Measurements from ENCODE around the gene PAM.
"Not testable (repeated sequence)": the region's sequence is repeated elsewhere in the genome, so short reads cannot be mapped to it uniquely, and the experiment has no call there.

The PAM gene

GRCh38 chr5:103034662-103035392, 279.7 kb downstream of the PAM start:
- H3K9me3 ChIP-seq, result no peaks in the 10 kb centered on the region
- in situ Hi-C loops (cut with MboI; ENCODE audit: low sequenced_read_pairs), result loop anchor here (25.0 kb wide), 1 partner anchor 498 kb away; no protein-coding TSS in a partner anchor

GRCh38 chr5:103035701-103036100, 280.6 kb downstream of the PAM start:
- H3K4me1 ChIP-seq, result no peaks in the 10 kb centered on the region
- DNase-seq (ENCODE audit: low spot score in 2 of 2), result no peak
- in situ Hi-C loops (cut with MboI; ENCODE audit: low sequenced_read_pairs), result loop anchor here (25.0 kb wide), 1 partner anchor 498 kb away; no protein-coding TSS in a partner anchor
- H3K9me3 ChIP-seq, result no peaks in the 10 kb centered on the region
- no peak overlapping the region for H3K4me3 ChIP-seq
- H3K36me3 ChIP-seq (replicated peaks), result no peaks in the 10 kb centered on the region
- H3K27me3 ChIP-seq (ENCODE audit: low read depth), result no peaks in the 10 kb centered on the region

More at GRCh38 chr5:103034662-103035392, 279.7 kb downstream of the PAM start:
- Histone ChIP-seq H3K4me3 (no peak overlapping the region), H3K4me1 (no peaks in the 10 kb centered on the region), H3K36me3 (replicated peaks) (no peaks in the 10 kb centered on the region), H3K27me3 (ENCODE audit: low read depth) (no peaks in the 10 kb centered on the region)
- DNase-seq (ENCODE audit: low spot score in 2 of 2), result no peak

GRCh38 chr5:103036601-103037000, 281.5 kb downstream of the PAM start:
- H3K36me3 ChIP-seq (replicated peaks), result no peaks in the 10 kb centered on the region
- no peaks in the 10 kb centered on the region for H3K27me3 ChIP-seq (ENCODE audit: low read depth)
- in situ Hi-C loops (cut with MboI; ENCODE audit: low sequenced_read_pairs), result loop anchor here (25.0 kb wide), 1 partner anchor 499 kb away; no protein-coding TSS in a partner anchor
- no peak for DNase-seq (ENCODE audit: low spot score in 2 of 2)
- no peaks in the 10 kb centered on the region for H3K4me1 ChIP-seq
- no peak overlapping the region for H3K4me3 ChIP-seq
- no peaks in the 10 kb centered on the region for H3K9me3 ChIP-seq

GRCh38 chr5:103037673-103038455, 282.8 kb downstream of the PAM start:
- no peak overlapping the region for H3K4me3 ChIP-seq
- in situ Hi-C loops (cut with MboI; ENCODE audit: low sequenced_read_pairs), result loop anchor here (25.0 kb wide), 1 partner anchor 501 kb away; no protein-coding TSS in a partner anchor
- H3K9me3 ChIP-seq, result no peaks in the 10 kb centered on the region
- H3K27me3 ChIP-seq (ENCODE audit: low read depth), result no peaks in the 10 kb centered on the region
- DNase-seq (ENCODE audit: low spot score in 2 of 2), result no peak
- H3K36me3 ChIP-seq (replicated peaks), result no peaks in the 10 kb centered on the region
- no peaks in the 10 kb centered on the region for H3K4me1 ChIP-seq

- Histone ChIP-seq H3K9me3 (no peaks in the 10 kb centered on the region), H3K27me3 (ENCODE audit: low read depth) (no peaks in the 10 kb centered on the region), H3K4me3 (no peak overlapping the region), H3K4me1 (no peaks in the 10 kb centered on the region), H3K36me3 (replicated peaks) (no peaks in the 10 kb centered on the region)
- in situ Hi-C loops (cut with MboI; ENCODE audit: low sequenced_read_pairs), result loop anchor here (25.0 kb wide), 1 partner anchor 504 kb away; no protein-coding TSS in a partner anchor
- peak in 1 of 2 experiments; percentile 64 for DNase-seq (ENCODE audit: low spot score in 2 of 2)
These were observed 286.1 kb downstream of the PAM start for GRCh38 chr5:103041071-103041676.

GRCh38 chr5:103046706-103047105, 291.6 kb downstream of the PAM start:
- H3K4me1 ChIP-seq; H3K4me3 ChIP-seq; H3K27me3 ChIP-seq (ENCODE audit: low read depth); H3K9me3 ChIP-seq; H3K36me3 ChIP-seq (replicated peaks); DNase-seq (ENCODE audit: low spot score in 2 of 2): not testable (repeated sequence)
- in situ Hi-C loops (cut with MboI; ENCODE audit: low sequenced_read_pairs), result loop anchor here (25.0 kb wide), 1 partner anchor 509 kb away; no protein-coding TSS in a partner anchor

- in situ Hi-C loops (cut with MboI; ENCODE audit: low sequenced_read_pairs), result no loop called here
- Histone ChIP-seq H3K36me3 (replicated peaks) (no peaks in the 10 kb centered on the region), H3K27me3 (ENCODE audit: low read depth) (no peaks in the 10 kb centered on the region; the same call in 1 of the 2 replicates), H3K4me3 (no peak overlapping the region), H3K4me1 (no peaks in the 10 kb centered on the region), H3K9me3 (no peaks in the 10 kb centered on the region)
- DNase-seq (ENCODE audit: low spot score in 2 of 2), result no peak
These were observed 302.4 kb downstream of the PAM start for GRCh38 chr5:103057208-103058130.

GRCh38 chr5:103059525-103059924, 304.4 kb downstream of the PAM start:
- no peaks in the 10 kb centered on the region for H3K36me3 ChIP-seq (replicated peaks)
- H3K4me3 ChIP-seq, result no peak overlapping the region
- in situ Hi-C loops (cut with MboI; ENCODE audit: low sequenced_read_pairs), result no loop called here
- H3K4me1 ChIP-seq, result no peaks in the 10 kb centered on the region
- H3K27me3 ChIP-seq (ENCODE audit: low read depth), result no peaks in the 10 kb centered on the region; the same call in 1 of the 2 replicates
- no peak for DNase-seq (ENCODE audit: low spot score in 2 of 2)
- H3K9me3 ChIP-seq, result no peaks in the 10 kb centered on the region

GRCh38 chr5:103060424-103060954, 305.4 kb downstream of the PAM start:
- no peak for DNase-seq (ENCODE audit: low spot score in 2 of 2)
- in situ Hi-C loops (cut with MboI; ENCODE audit: low sequenced_read_pairs), result no loop called here
- H3K9me3 ChIP-seq, result no peaks in the 10 kb centered on the region
- no peaks in the 10 kb centered on the region for H3K36me3 ChIP-seq (replicated peaks)
- H3K4me1 ChIP-seq, result no peaks in the 10 kb centered on the region
- no peak overlapping the region for H3K4me3 ChIP-seq
- H3K27me3 ChIP-seq (ENCODE audit: low read depth), result no peaks in the 10 kb centered on the region; the same call in 1 of the 2 replicates

- in situ Hi-C loops (cut with MboI; ENCODE audit: low sequenced_read_pairs), result no loop called here
- Histone ChIP-seq H3K9me3 (no peaks in the 10 kb centered on the region), H3K27me3 (ENCODE audit: low read depth) (no peaks in the 10 kb centered on the region; the same call in 1 of the 2 replicates), H3K4me1 (no peaks in the 10 kb centered on the region), H3K36me3 (replicated peaks) (no peaks in the 10 kb centered on the region), H3K4me3 (no peak overlapping the region)
- DNase-seq (ENCODE audit: low spot score in 2 of 2), result no peak
These were observed 311.2 kb downstream of the PAM start for GRCh38 chr5:103066326-103066725.

- in situ Hi-C loops (cut with MboI; ENCODE audit: low sequenced_read_pairs); DNase-seq (ENCODE audit: low spot score in 2 of 2); H3K4me1 ChIP-seq; H3K36me3 ChIP-seq (replicated peaks); H3K4me3 ChIP-seq; H3K27me3 ChIP-seq (ENCODE audit: low read depth); H3K9me3 ChIP-seq: not testable (repeated sequence)
These were observed 318.4 kb downstream of the PAM start for GRCh38 chr5:103073500-103073899.

GRCh38 chr5:103075442-103075841, 320.3 kb downstream of the PAM start:
- H3K36me3 ChIP-seq (replicated peaks), result no peaks in the 10 kb centered on the region
- H3K4me1 ChIP-seq, result no peaks in the 10 kb centered on the region
- H3K9me3 ChIP-seq, result 0 out of 2 replicates have a peak, but pooled peaks cover 2% of the 10 kb centered on the region
- no peaks in the 10 kb centered on the region for H3K27me3 ChIP-seq (ENCODE audit: low read depth)
- DNase-seq (ENCODE audit: low spot score in 2 of 2), result no peak
- in situ Hi-C loops (cut with MboI; ENCODE audit: low sequenced_read_pairs), result no loop called here
- no peak overlapping the region for H3K4me3 ChIP-seq

Data from HAP-1 (cell line).